GM12878 (cell line): ENCODE results near the gene ACYP2. TPM values are rescaled to one million over a fixed set of nuclear protein-coding genes. Genes with fewer than 3 reads are reported as not detected.
A peak's percentile ranks its signal among the peaks of the same experiment; 100 is the strongest.

ENCODE experiments used
- ATAC-seq: fragments of 200-7000 bp; cut with Tn5 transposase; 3 replicates; pipeline ENCODE4 v1.9.1; 2020; ENCODE audit warnings: mild to moderate bottlenecking, moderate library complexity
- BruUV-seq: library from RNA; stranded (reverse); fragments of 400-500 nt; replicated peaks from 2 replicates; lab custom pipeline; 2021; lab: Mats Ljungman, UMichigan
- CTCF ChIA-PET: fragments of 300-600 bp; sonication (Branson Sonifier 250); formaldehyde crosslinking; extraction: SDS; loops from one replicate; lab custom pipeline; 2021; ENCODE audit warnings: inconsistent platforms; lab: Yijun Ruan, JAX
- POLR2A ChIA-PET: fragments of 350-600 bp; formaldehyde crosslinking; extraction: SDS; loops from one replicate; lab custom pipeline; 2021; ENCODE audit warnings: inconsistent platforms; lab: Charles Lee
- RAD21 ChIA-PET: fragments of 300-600 bp; sonication (Branson Sonifier 250); formaldehyde crosslinking; loops from one replicate; lab custom pipeline; 2023; ENCODE audit warnings: antibody characterized with exemption; ENCODE audit not compliant: unreplicated experiment; lab: Charles Lee
- SMC1A ChIA-PET: fragments of 300-600 bp; sonication (Branson Sonifier 250); formaldehyde crosslinking; loops from one replicate; lab custom pipeline; 2023; ENCODE audit not compliant: unreplicated experiment, uncharacterized antibody; lab: Charles Lee
- DNase-seq: peaks from one replicate; pipeline ENCODE4 v3.0.0-alpha.2; 2011; ENCODE audit warnings: low read depth, low spot score
- FAIRE-seq: peaks from 3 replicates; lab custom pipeline; 2011; peaks lifted over from hg19 to GRCh38; lab: Jason Lieb, UNC
- H2AFZ ChIP-seq: 2 replicates; pipeline ENCODE4 v1.6.0; 2011; ENCODE audit warnings: low read depth, low read length, control low read depth; ENCODE audit not compliant: control insufficient read depth
- H3K27ac ChIP-seq: 2 replicates; pipeline ENCODE4 v1.5.1; 2011; ENCODE audit warnings: control low read depth; ENCODE audit not compliant: control insufficient read depth, insufficient read depth
- H3K27me3 ChIP-seq, 2 experiments: replicated peaks in 1 of 2; 2 replicates each; pipeline versions ENCODE4 v1.6.0 to v1.6.1; 2011; ENCODE audit warnings: low read length in 1 of 2; ENCODE audit not compliant: control insufficient read depth in 2 of 2, insufficient read depth in 2 of 2
- H3K36me3 ChIP-seq, 2 experiments: 2 replicates each; pipeline ENCODE4 v1.5.1; 2011; ENCODE audit warnings: low read length in 1 of 2; ENCODE audit not compliant: control insufficient read depth in 2 of 2, insufficient read depth in 2 of 2
- H3K4me1 ChIP-seq: 2 replicates; pipeline ENCODE4 v1.6.1; 2011; ENCODE audit warnings: mild to moderate bottlenecking, low read length, moderate library complexity, mixed read lengths; ENCODE audit not compliant: control insufficient read depth, insufficient read depth
- H3K4me2 ChIP-seq: 2 replicates; pipeline ENCODE4 v1.6.0; 2011; ENCODE audit warnings: control low read depth; ENCODE audit not compliant: control insufficient read depth, insufficient read depth
- H3K4me3 ChIP-seq: fragments of 200-600 bp; sonication (generic); 2 replicates; pipeline ENCODE4 v1.5.1; 2016
- H3K79me2 ChIP-seq: 2 replicates; pipeline ENCODE4 v1.6.0; 2011; ENCODE audit warnings: low read length; ENCODE audit not compliant: control insufficient read depth, insufficient read depth
- H3K9ac ChIP-seq: 2 replicates; pipeline ENCODE4 v1.8.0; 2011; ENCODE audit warnings: low read length, control low read depth, mixed read lengths; ENCODE audit not compliant: control insufficient read depth, insufficient read depth
- H3K9me3 ChIP-seq: replicated peaks from 3 replicates; pipeline ENCODE4 v1.5.1; 2011; ENCODE audit warnings: mild to moderate bottlenecking, low read length; ENCODE audit not compliant: control insufficient read depth, insufficient read depth
- H4K20me1 ChIP-seq: 2 replicates; pipeline ENCODE4 v1.6.0; 2011; ENCODE audit not compliant: control insufficient read depth, insufficient read depth
- BACH1 ChIP-seq: fragments of 450-650 bp; IDR thresholded peaks from 2 replicates; pipeline ENCODE4 v1.6.1; 2017; ENCODE audit warnings: mild to moderate bottlenecking, borderline replicate concordance
- BCL3 ChIP-seq: IDR thresholded peaks from 2 replicates; pipeline ENCODE4 v1.6.1; 2011; ENCODE audit warnings: borderline replicate concordance, low read depth, mild to moderate bottlenecking, moderate library complexity, low read length; ENCODE audit not compliant: insufficient read depth, poor library complexity, severe bottlenecking
- CREM ChIP-seq: IDR thresholded peaks from 2 replicates; pipeline ENCODE4 v1.6.1; 2014; ENCODE audit warnings: antibody characterized with exemption, low read depth
- HDAC2 ChIP-seq: fragments of 200-600 bp; sonication (generic); IDR thresholded peaks from 2 replicates; pipeline ENCODE4 v1.6.1; 2017
- IKZF1 ChIP-seq: fragments of 450-650 bp; conservative IDR thresholded peaks from 2 replicates; pipeline ENCODE4 v1.6.1; 2017; ENCODE audit warnings: antibody characterized with exemption, mild to moderate bottlenecking
- KDM1A ChIP-seq: fragments of 200-600 bp; sonication (generic); IDR thresholded peaks from 2 replicates; pipeline ENCODE4 v1.6.1; 2016; ENCODE audit warnings: borderline replicate concordance
- MEF2B ChIP-seq: fragments of 450-650 bp; IDR thresholded peaks from 2 replicates; pipeline ENCODE4 v1.6.1; 2018; ENCODE audit warnings: mild to moderate bottlenecking, moderate library complexity; ENCODE audit not compliant: partially characterized antibody, poor library complexity, severe bottlenecking
- NR2F1 ChIP-seq: fragments of 450-650 bp; conservative IDR thresholded peaks from 2 replicates; pipeline ENCODE4 v1.6.1; 2017; ENCODE audit warnings: mild to moderate bottlenecking
- POU2F2 ChIP-seq: IDR thresholded peaks from 3 replicates; pipeline ENCODE4 v1.6.1; 2011; ENCODE audit warnings: low read depth, mild to moderate bottlenecking, low read length, borderline replicate concordance
- SKIL ChIP-seq: fragments of 450-650 bp; IDR thresholded peaks from 2 replicates; pipeline ENCODE4 v1.6.1; 2017; ENCODE audit warnings: mild to moderate bottlenecking, low read depth, inconsistent platforms; ENCODE audit not compliant: poor library complexity, severe bottlenecking
- SRF ChIP-seq, 2 experiments: IDR thresholded peaks; 2 replicates each; pipeline ENCODE4 v1.6.1; 2011; ENCODE audit warnings: low read depth in 2 of 2, low read length in 2 of 2, mild to moderate bottlenecking in 1 of 2, moderate library complexity in 1 of 2
- YY1 ChIP-seq: IDR thresholded peaks from 2 replicates; pipeline ENCODE4 v1.6.1; 2011; ENCODE audit warnings: low read depth, mild to moderate bottlenecking, low read length
- WGBS: methylation state at CpG from one replicate; pipeline ENCODE4 v1.1.6; 2016; ENCODE audit warnings: low lambda C conversion rate; ENCODE audit not compliant: insufficient replicate concordance, insufficient coverage; ENCODE audit errors: missing lambda C conversion rate; 5-methylcytosine and 5-hydroxymethylcytosine counted together
- in situ Hi-C: fragments of 300-500 bp; cut with MboI; formaldehyde crosslinking; loops from 9 replicates; pipeline ENCODE4 v1.14.3; 2018; ENCODE audit warnings: mixed read lengths
- intact Hi-C: fragments of 100-400 bp; cut with micrococcal nuclease; formaldehyde crosslinking; loops from one replicate; pipeline ENCODE4 v1.14.2; 2022; ENCODE audit not compliant: unreplicated experiment
- polyA plus RNA-seq, 11 experiments: library from polyadenylated mRNA; depleted of rRNA in 4 of 11; unstranded in 6 of 11; stranded (reverse) in 5 of 11; fragments of >200 nt; fragmentation: Nextera tagmentation in 4 of 11; fragmentation: Illumina TruSeq in 1 of 11; extraction: Ambion mirVana in 4 of 11; extraction: Trizol in 1 of 11; gene quantifications; 1 replicate in 1 of 11; 2 replicates in 10 of 11; pipeline versions ENCODE4 v1.2.1 to v1.2.3, GENCODE V29; 2011 to 2016; ENCODE audit warnings: inconsistent platforms in 2 of 11, missing spikeins in 2 of 11, low read depth in 1 of 11
- total RNA-seq, 4 experiments: library from RNA; depleted of rRNA in 3 of 4; stranded (reverse); fragments of >200 nt in 3 of 4; fragmentation: Illumina TruSeq in 1 of 4; extraction: Trizol in 1 of 4; gene quantifications; 2 replicates each; pipeline versions ENCODE4 v1.2.1 to v1.2.3, GENCODE V29; 2013 to 2021

The ACYP2 gene
- total and polyA plus RNA-seq, 10 of the 15 experiments (the other 5 are each of a cell fraction or from before 2014, with no cell fraction given) = 4.2 to 16.3 (median 9.0) TPM

GRCh38 chr2:54348646-54349045 lies 233.2 kb downstream of the ACYP2 start:
- Histone ChIP-seq H2AFZ (no peak overlapping the region), H4K20me1 (no peaks in the 10 kb centered on the region), H3K4me2 (no peak overlapping the region), H3K79me2 (no peaks in the 10 kb centered on the region), H3K9ac (no peak overlapping the region), H3K27me3 (peaks cover 0 to 1% of the 10 kb centered on the region in 2 experiments; a peak in 1 of 4 replicates), H3K4me1 (no peaks in the 10 kb centered on the region), H3K4me3 (no peak overlapping the region), H3K36me3 (no peaks in the 10 kb centered on the region), H3K9me3 (no peaks in the 10 kb centered on the region), H3K27ac (no peak overlapping the region)
- FAIRE-seq (no peak), DNase-seq (no peak), ATAC-seq (no peak)
- CTCF ChIA-PET = no interaction called here
- WGBS = 33% methylated on average over 2 of the region's 2 CpGs
- no TSS peak for BruUV-seq
- RAD21 ChIA-PET = no interaction called here
- POLR2A ChIA-PET = no interaction called here
- in situ Hi-C loops (no loop called here), intact Hi-C loops (no loop called here)
- SMC1A ChIA-PET = no interaction called here
- TF ChIP-seq BCL3 = no peak
- no peak for TF ChIP-seq YY1

- in situ Hi-C loops = no loop called here
- Histone ChIP-seq H3K27me3 (peaks cover 0 to 1% of the 10 kb centered on the region in 2 experiments; a peak in 1 of 4 replicates), H3K4me2 (no peak overlapping the region), H3K4me1 (no peaks in the 10 kb centered on the region), H3K27ac (no peak overlapping the region), H3K36me3 (no peaks in the 10 kb centered on the region), H4K20me1 (no peaks in the 10 kb centered on the region), H2AFZ (no peak overlapping the region), H3K9ac (no peak overlapping the region)
- peak; percentile 40; the same call in 1 of the 3 replicates for ATAC-seq
- BruUV-seq = no TSS peak
- ChIA-PET CTCF (interaction anchor here (1.9 kb wide), 1 partner anchor 9 kb away, joined by 5 read pairs; no protein-coding TSS in a partner anchor), POLR2A (no interaction called here)
- no peak for FAIRE-seq
- intact Hi-C loops = no loop called here
- no peak for DNase-seq
- TF ChIP-seq NR2F1 (no peak), MEF2B (no peak), CREM (no peak), HDAC2 (no peak), POU2F2 (no peak), BACH1 (no peak), SRF (IDR thresholded peaks at IDR 0.05; ENCODE audit: low read depth in 2 of 2, low read length in 2 of 2) (no peak), SKIL (no peak), IKZF1 (no peak), KDM1A (no peak)
- TF ChIP-seq, all 136 proteins: peak for 0
- 0% methylated on average over 3 of the region's 3 CpGs for WGBS
- Histone ChIP-seq H3K4me3 (no peak overlapping the region), H3K9me3 (no peaks in the 10 kb centered on the region), H3K79me2 (no peaks in the 10 kb centered on the region)
- RAD21 ChIA-PET = no interaction called here
- SMC1A ChIA-PET = interaction anchor here (0.8 to 1.2 kb wide), 2 partner anchors 9 to 53 kb away, joined by 3 read pairs; no protein-coding TSS in a partner anchor
These were observed 235.0 kb downstream of the ACYP2 start for GRCh38 chr2:54350426-54350825.
